A549 (cell line): Measurements from ENCODE around the gene EVX2.

Experiments
- HDAC2 ChIP-seq: fragments of 200-600 bp; sonication (generic); IDR thresholded peaks from 2 replicates; pipeline ENCODE4 v1.6.1; 2016
- POLR2A ChIP-seq: IDR thresholded peaks from 2 replicates; pipeline ENCODE4 v1.6.1; 2012; ENCODE audit warnings: mild to moderate bottlenecking, low read length

DNA sequence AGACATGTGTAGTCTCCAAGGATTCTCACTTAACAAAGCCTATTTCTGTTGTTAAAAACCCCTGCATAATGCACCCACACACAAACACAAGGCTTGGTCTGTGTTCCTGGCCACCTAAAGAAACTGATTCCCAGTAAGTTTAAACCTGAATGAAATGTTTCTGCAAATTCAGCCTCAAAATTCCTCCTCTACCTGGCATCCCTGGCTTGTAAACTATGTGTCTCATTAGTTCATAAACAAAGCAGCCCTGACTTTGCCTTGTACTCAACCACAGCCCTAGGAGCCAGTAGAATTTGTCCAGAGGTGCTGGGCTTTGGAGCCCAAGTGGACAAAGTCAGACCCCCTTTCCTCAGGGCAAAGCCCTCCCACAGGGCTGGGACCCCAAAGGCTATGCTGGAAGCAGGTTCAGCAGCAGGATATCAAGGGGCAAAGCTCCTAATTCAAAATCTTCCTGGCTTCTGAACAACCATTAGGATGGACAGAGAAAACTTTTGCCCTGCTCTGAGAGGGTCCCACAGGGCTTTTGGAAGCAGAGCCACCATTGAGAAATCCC is 6.2 kb upstream of the EVX2 start:
- TF ChIP-seq POLR2A (no peak), HDAC2 (no peak)
